A673 (cell line): ENCODE measurements around the gene DNHD1.

Source experiments
- EZH2 ChIP-seq: fragments of 200-600 bp; sonication (generic); IDR thresholded peaks from 2 replicates; pipeline ENCODE4 v1.6.1; 2017; ENCODE audit warnings: borderline replicate concordance, low read depth, mild to moderate bottlenecking, mixed read lengths, antibody characterized with exemption, low read length; ENCODE audit not compliant: poor library complexity, severe bottlenecking
- TF ChIP-seq, protein P1 (sequence below): fragments of 300-800, 200-600 bp; sonication (generic); conservative IDR thresholded peaks from 2 replicates; pipeline ENCODE4 v1.5.1; 2017; ENCODE audit warnings: low read depth, mild to moderate bottlenecking, antibody characterized with exemption, low read length, moderate library complexity, mixed read lengths

- TF ChIP-seq, protein P1, sequence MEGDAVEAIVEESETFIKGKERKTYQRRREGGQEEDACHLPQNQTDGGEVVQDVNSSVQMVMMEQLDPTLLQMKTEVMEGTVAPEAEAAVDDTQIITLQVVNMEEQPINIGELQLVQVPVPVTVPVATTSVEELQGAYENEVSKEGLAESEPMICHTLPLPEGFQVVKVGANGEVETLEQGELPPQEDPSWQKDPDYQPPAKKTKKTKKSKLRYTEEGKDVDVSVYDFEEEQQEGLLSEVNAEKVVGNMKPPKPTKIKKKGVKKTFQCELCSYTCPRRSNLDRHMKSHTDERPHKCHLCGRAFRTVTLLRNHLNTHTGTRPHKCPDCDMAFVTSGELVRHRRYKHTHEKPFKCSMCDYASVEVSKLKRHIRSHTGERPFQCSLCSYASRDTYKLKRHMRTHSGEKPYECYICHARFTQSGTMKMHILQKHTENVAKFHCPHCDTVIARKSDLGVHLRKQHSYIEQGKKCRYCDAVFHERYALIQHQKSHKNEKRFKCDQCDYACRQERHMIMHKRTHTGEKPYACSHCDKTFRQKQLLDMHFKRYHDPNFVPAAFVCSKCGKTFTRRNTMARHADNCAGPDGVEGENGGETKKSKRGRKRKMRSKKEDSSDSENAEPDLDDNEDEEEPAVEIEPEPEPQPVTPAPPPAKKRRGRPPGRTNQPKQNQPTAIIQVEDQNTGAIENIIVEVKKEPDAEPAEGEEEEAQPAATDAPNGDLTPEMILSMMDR: no peak
- no peak for TF ChIP-seq EZH2
Observed at GRCh38 chr11:6547177-6547576, 50.1 kb downstream of the DNHD1 start.
